ENCODE data around the gene KIAA1614.

The KIAA1614 gene

DNA sequence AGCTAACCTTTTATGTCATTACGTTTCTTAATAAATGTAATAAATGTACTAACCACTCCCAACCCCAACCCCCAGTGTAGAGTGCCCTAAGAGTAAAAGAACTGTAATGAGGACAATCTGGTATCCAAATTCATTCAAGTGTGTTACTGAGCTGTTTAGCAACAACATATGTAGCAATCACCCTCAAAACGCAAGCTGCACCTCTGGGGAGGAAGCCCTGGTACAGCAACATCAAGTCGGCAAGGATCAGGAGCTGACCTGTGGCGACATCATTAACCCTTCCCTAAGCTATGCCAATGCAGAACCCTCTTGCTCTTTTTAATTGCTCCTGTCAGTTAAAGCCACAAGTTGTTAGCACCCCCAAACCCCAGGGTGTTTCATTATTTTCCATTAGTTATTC lies 62.9 kb downstream of the KIAA1614 start:
- H3K9me3 ChIP-seq (ENCODE audit: control insufficient read depth in 2 of 2, low read length in 2 of 2) = no peaks in the 10 kb centered on the region
- peaks cover 4 to 18% of the 10 kb centered on the region in 2 donors for H3K36me3 ChIP-seq (ENCODE audit: control insufficient read depth in 2 of 2, insufficient read depth in 2 of 2, low read length in 2 of 2)

DNA sequence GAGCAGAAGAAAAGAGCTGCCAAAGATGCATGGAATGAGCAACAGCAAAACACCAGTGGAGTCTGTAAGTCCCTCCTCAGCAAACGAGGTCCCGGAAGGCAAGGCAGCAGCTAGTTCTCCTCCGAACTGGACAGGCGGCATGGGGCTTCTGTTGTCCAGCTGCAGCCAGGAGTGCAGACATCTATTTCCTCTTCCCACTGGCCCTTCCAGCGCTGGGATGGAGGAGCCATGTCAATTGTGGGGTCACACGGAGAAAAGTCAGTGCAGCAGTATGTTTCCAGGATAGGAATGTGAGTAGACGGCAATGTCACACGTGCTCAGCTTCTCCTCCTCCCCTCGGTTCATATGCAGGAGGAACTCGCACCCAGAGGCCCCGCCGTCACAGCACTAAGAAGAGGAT lies 63.5 kb downstream of the KIAA1614 start:
- H3K27ac ChIP-seq (ENCODE audit: low read length) = no peak overlapping the region
- no peaks in the 10 kb centered on the region for H3K27me3 ChIP-seq (ENCODE audit: control insufficient read depth in 1 of 2, insufficient read depth in 2 of 2, low read length in 2 of 2)
- H3K9me3 ChIP-seq (ENCODE audit: control insufficient read depth in 2 of 2, low read length in 2 of 2) = no peaks in the 10 kb centered on the region
- H3K36me3 ChIP-seq (ENCODE audit: control insufficient read depth in 2 of 2, insufficient read depth in 2 of 2, low read length in 2 of 2) = peaks cover 7 to 15% of the 10 kb centered on the region in 2 donors
- no peak overlapping the region for H3K9ac ChIP-seq (ENCODE audit: low read length in 2 of 2)
- H3K4me1 ChIP-seq (ENCODE audit: control insufficient read depth, insufficient read depth, low read length) = peaks cover 15% of the 10 kb centered on the region
- no peak overlapping the region for H3K4me3 ChIP-seq (ENCODE audit: low read length in 2 of 2)

More for the DNA sequence above, 62.9 kb downstream of the KIAA1614 start:
- no peak overlapping the region for H3K4me3 ChIP-seq (ENCODE audit: low read length in 2 of 2)
- H3K27me3 ChIP-seq (ENCODE audit: control insufficient read depth in 1 of 2, insufficient read depth in 2 of 2, low read length in 2 of 2) = no peaks in the 10 kb centered on the region
- peaks cover 15% of the 10 kb centered on the region for H3K4me1 ChIP-seq (ENCODE audit: control insufficient read depth, insufficient read depth, low read length)
- no peak overlapping the region for H3K9ac ChIP-seq (ENCODE audit: low read length in 2 of 2)
- no peak overlapping the region for H3K27ac ChIP-seq (ENCODE audit: low read length)

DNA sequence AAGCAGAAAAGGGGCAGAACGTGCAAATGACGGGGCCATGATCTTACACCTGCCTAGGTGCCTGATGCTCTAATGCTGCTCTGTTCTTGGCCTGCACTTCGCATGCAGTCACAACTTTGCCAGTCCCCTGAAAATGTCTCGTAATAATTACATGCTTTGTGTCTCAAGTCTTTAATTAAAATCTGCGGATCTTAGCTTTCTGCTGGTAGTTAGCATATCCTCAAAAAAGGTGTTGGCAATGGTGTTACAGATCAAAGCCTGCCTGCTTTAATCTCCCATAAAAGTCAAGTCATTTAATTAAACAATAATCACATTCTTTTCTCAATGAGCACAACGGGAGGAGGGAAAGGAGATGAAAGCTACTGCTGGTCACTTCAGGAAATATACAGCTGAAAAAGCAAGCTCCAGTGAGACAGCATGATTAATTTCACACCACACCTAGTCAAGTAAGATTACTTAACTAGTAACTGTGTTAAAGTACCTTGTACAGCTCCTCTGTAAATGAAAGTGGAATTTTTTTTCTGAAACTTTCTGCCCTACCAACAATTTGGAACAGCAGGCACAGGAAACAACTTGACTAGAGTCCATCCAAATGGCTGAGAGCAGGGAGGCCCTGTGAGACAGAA lies 64.1 kb downstream of the KIAA1614 start:
- Histone ChIP-seq H3K9me3 (ENCODE audit: control insufficient read depth in 2 of 2, low read length in 2 of 2) (no peaks in the 10 kb centered on the region), H3K36me3 (ENCODE audit: control insufficient read depth in 2 of 2, insufficient read depth in 2 of 2, low read length in 2 of 2) (peaks cover 7 to 15% of the 10 kb centered on the region in 2 donors), H3K4me1 (ENCODE audit: control insufficient read depth, insufficient read depth, low read length) (peaks cover 15% of the 10 kb centered on the region), H3K4me3 (ENCODE audit: low read length in 2 of 2) (no peak overlapping the region), H3K9ac (ENCODE audit: low read length in 2 of 2) (no peak overlapping the region), H3K27me3 (ENCODE audit: control insufficient read depth in 1 of 2, insufficient read depth in 2 of 2, low read length in 2 of 2) (no peaks in the 10 kb centered on the region), H3K27ac (ENCODE audit: low read length) (no peak overlapping the region)

DNA sequence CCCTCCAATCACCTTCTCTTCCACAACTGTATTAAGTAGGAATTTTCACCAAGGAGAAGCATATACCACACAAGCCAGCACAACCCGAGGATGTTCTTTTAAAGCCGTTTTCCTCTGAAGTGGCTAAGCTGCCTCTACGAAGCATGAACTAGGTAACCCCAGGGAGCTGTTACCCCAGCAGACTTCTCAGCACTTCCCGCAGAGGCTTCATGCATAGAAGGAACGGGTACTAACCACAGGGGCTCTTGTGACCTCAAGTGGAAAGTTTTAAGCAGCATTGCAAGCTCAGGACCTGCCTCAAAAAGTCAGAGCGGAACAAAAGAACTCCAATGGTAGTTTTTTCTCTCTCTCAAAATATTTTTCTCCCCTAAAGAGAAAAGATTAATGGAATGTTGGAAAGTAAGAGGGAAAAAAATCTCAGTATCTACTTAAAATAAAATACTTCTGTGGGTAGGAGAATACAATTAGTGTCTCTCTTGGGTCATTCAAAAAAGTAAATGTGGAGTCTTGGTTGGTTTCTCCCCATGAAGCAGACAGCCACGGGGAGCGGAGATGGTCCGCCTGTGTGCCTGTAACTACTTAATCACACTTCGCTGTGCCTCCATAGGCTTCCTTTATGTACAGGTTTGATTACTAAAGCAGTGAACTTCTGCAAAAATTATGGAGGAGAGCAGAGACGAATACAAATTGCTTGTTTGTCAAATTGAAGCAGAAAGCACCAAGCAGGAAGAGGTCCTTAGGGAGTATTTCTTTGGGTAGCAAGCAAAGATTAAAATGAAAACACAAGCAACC lies 69.1 kb downstream of the KIAA1614 start:
- Histone ChIP-seq H3K4me3 (ENCODE audit: low read length in 2 of 2) (no peak overlapping the region), H3K27me3 (ENCODE audit: control insufficient read depth in 1 of 2, insufficient read depth in 2 of 2, low read length in 2 of 2) (no peaks in the 10 kb centered on the region), H3K4me1 (ENCODE audit: control insufficient read depth, insufficient read depth, low read length) (peaks cover 5% of the 10 kb centered on the region), H3K27ac (ENCODE audit: low read length) (no peak overlapping the region), H3K9me3 (ENCODE audit: control insufficient read depth in 2 of 2, low read length in 2 of 2) (no peaks in the 10 kb centered on the region), H3K36me3 (ENCODE audit: control insufficient read depth in 2 of 2, insufficient read depth in 2 of 2, low read length in 2 of 2) (peaks cover 13 to 22% of the 10 kb centered on the region in 2 donors), H3K9ac (ENCODE audit: low read length in 2 of 2) (no peak overlapping the region)

DNA sequence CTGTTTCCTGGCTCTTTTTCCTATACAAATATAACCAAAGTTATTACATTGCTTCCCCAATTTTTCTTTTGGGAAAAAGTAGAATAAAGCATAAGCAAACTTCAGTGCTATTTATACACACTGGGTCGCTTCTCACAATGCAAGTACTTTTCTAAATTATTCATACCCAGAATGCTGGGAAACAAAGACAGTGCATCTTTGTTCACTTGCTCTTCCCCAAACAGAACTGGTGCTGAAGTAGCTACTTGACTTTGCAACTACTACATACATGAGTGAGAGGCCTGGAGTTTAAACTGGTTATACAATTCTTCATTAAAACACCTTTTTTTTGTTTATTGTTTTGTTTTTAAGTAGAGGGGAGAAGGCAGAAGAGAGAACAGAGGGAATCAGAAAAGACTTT lies 69.7 kb downstream of the KIAA1614 start:
- Histone ChIP-seq H3K27ac (ENCODE audit: low read length) (no peak overlapping the region), H3K4me3 (ENCODE audit: low read length in 2 of 2) (no peak overlapping the region), H3K9ac (ENCODE audit: low read length in 2 of 2) (no peak overlapping the region), H3K9me3 (ENCODE audit: control insufficient read depth in 2 of 2, low read length in 2 of 2) (no peaks in the 10 kb centered on the region), H3K27me3 (ENCODE audit: control insufficient read depth in 1 of 2, insufficient read depth in 2 of 2, low read length in 2 of 2) (no peaks in the 10 kb centered on the region), H3K36me3 (ENCODE audit: control insufficient read depth in 2 of 2, insufficient read depth in 2 of 2, low read length in 2 of 2) (peaks cover 19 to 28% of the 10 kb centered on the region in 2 donors), H3K4me1 (ENCODE audit: control insufficient read depth, insufficient read depth, low read length) (peaks cover 5% of the 10 kb centered on the region)

DNA sequence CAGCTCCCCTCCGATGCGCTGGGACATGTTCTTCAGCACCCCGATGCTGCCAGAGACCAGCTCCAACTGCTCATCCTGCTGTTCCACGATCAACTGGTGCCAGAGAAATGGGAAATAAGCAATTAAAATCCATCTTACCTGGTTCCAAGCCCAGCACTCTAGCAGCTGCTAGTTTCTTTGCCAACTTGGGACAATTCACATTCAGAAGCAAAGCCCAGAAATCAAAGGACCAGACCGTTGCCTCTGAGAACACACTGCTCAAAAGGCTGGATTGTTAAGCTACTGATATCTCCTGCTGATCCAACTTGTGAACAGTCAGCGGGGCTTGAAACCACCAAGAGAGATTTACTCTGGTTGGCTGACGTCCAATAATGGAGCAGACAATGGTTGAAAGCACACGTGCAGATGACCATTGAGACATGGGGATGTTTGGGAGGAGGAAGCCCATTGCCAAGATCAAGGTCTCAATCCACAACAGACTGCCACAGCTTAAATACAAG lies 75.6 kb downstream of the KIAA1614 start:
- Histone ChIP-seq H3K9ac (ENCODE audit: low read length in 2 of 2) (no peak overlapping the region), H3K27me3 (ENCODE audit: control insufficient read depth in 1 of 2, insufficient read depth in 2 of 2, low read length in 2 of 2) (no peaks in the 10 kb centered on the region), H3K27ac (ENCODE audit: low read length) (no peak overlapping the region), H3K36me3 (ENCODE audit: control insufficient read depth in 2 of 2, insufficient read depth in 2 of 2, low read length in 2 of 2) (peaks cover 42 to 50% of the 10 kb centered on the region in 2 donors), H3K9me3 (ENCODE audit: control insufficient read depth in 2 of 2, low read length in 2 of 2) (no peaks in the 10 kb centered on the region), H3K4me1 (ENCODE audit: control insufficient read depth, insufficient read depth, low read length) (no peaks in the 10 kb centered on the region), H3K4me3 (ENCODE audit: low read length in 2 of 2) (no peak overlapping the region)

DNA sequence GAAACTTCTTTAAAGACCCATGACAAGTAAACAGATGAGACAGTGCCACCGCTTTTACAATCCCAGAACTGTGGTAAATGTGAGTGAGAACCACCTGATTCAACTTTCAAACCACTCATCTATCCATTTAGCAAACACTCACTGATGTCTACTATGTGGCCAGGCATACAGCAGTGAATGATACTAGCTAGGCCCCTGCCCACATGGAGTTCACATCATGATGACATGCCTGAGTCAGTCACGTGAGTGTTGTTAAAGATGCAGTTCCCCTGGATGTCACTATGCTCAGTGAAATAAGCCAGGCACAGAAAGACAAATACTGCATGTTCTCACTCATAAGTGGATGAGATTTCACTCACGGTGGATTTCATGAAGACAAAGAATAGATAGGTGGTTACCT lies 81.6 kb downstream of the KIAA1614 start:
- Histone ChIP-seq H3K27ac (ENCODE audit: low read length) (no peak overlapping the region), H3K36me3 (ENCODE audit: control insufficient read depth in 2 of 2, insufficient read depth in 2 of 2, low read length in 2 of 2) (peaks cover 15 to 21% of the 10 kb centered on the region in 2 donors), H3K9me3 (ENCODE audit: control insufficient read depth in 2 of 2, low read length in 2 of 2) (no peaks in the 10 kb centered on the region), H3K9ac (ENCODE audit: low read length in 2 of 2) (no peak overlapping the region), H3K4me3 (ENCODE audit: low read length in 2 of 2) (no peak overlapping the region), H3K27me3 (ENCODE audit: control insufficient read depth in 1 of 2, insufficient read depth in 2 of 2, low read length in 2 of 2) (no peaks in the 10 kb centered on the region), H3K4me1 (ENCODE audit: control insufficient read depth, insufficient read depth, low read length) (no peaks in the 10 kb centered on the region)

DNA sequence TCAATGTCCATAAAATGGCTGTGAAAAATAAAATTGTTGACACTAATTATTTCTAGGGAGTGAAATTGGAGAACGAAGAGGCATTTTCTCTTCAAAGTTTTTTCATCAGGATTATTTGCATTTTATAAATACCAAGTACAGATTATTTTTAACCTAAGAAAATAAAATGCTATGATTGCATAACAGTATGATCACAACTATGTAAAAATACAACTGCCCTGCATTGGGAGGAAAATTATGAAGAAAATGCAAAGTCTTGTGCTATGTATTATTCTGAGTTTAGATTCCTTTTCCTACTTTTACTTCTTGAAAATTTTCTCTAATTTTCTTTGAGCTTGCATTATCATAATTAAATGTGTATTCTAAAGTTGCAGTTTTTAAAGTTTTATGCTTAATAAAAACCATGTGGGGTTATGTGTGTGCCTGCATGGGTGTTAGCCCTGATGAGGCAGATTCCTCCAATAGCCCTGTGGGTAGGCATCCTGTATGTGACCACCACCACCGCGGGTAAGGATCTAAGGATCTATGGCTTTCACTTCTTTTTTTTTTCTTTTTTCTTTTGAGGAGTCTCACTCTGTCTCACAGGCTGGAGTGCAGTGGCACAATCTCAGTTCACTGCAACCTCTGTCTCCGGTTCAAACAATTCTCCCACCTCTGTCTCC lies 85.3 kb downstream of the KIAA1614 start:
- Histone ChIP-seq H3K4me3 (ENCODE audit: low read length in 2 of 2) (no peak overlapping the region), H3K4me1 (ENCODE audit: control insufficient read depth, insufficient read depth, low read length) (no peaks in the 10 kb centered on the region), H3K36me3 (ENCODE audit: control insufficient read depth in 2 of 2, insufficient read depth in 2 of 2, low read length in 2 of 2) (peaks cover 10 to 14% of the 10 kb centered on the region in 2 donors), H3K9me3 (ENCODE audit: control insufficient read depth in 2 of 2, low read length in 2 of 2) (no peaks in the 10 kb centered on the region), H3K27ac (ENCODE audit: low read length) (no peak overlapping the region), H3K27me3 (ENCODE audit: control insufficient read depth in 1 of 2, insufficient read depth in 2 of 2, low read length in 2 of 2) (no peaks in the 10 kb centered on the region), H3K9ac (ENCODE audit: low read length in 2 of 2) (no peak overlapping the region)
